Cardiac fibroblast (primary cell): ENCODE data around the gene SEPTIN8.

Experiments used
- DNase-seq, 2 donors: peaks; one replicate each; pipeline versions ENCODE4 v3.0.0 to v3.0.0-alpha.2; 2010; ENCODE audit warnings: low read depth in 2 of 2
- H3K4me3 ChIP-seq, 2 donors: replicated peaks in 1 of 2; 1 replicate in 1 of 2; 2 replicates in 1 of 2; pipeline ENCODE4 v1.5.1; 2011; ENCODE audit warnings: low read depth in 2 of 2, low read length in 2 of 2, mild to moderate bottlenecking in 2 of 2, moderate library complexity in 1 of 2
- CTCF ChIP-seq: IDR thresholded peaks from one replicate; pipeline ENCODE4 v1.5.1; 2011; ENCODE audit warnings: low read depth, mild to moderate bottlenecking, low read length, inconsistent platforms

SEPTIN8 gene

GRCh38 chr5:132802044-132802684 is 25.1 kb upstream of the SEPTIN8 start:
- no peak overlapping the region for H3K4me3 ChIP-seq
- TF ChIP-seq CTCF = no peak
- no peak for DNase-seq

GRCh38 chr5:132800545-132800944 is 23.5 kb upstream of the SEPTIN8 start:
- no peak for DNase-seq
- H3K4me3 ChIP-seq = no peak overlapping the region
- TF ChIP-seq CTCF = no peak

- no peak for TF ChIP-seq CTCF
- H3K4me3 ChIP-seq = no peak overlapping the region
- no peak for DNase-seq
Observed at GRCh38 chr5:132799392-132799791, 22.4 kb upstream of the SEPTIN8 start.

- no peak for TF ChIP-seq CTCF
- no peak overlapping the region for H3K4me3 ChIP-seq
- DNase-seq = no peak
Observed at GRCh38 chr5:132797651-132798050, 20.6 kb upstream of the SEPTIN8 start.

- DNase-seq = no peak
- TF ChIP-seq CTCF = no peak
- H3K4me3 ChIP-seq = no peak overlapping the region
Observed at GRCh38 chr5:132791026-132791425, 14.0 kb upstream of the SEPTIN8 start.

- no peak overlapping the region for H3K4me3 ChIP-seq
- DNase-seq = no peak
- no peak for TF ChIP-seq CTCF
Observed at GRCh38 chr5:132790201-132790865, 13.3 kb upstream of the SEPTIN8 start.
